Glutamatergic neuron (in vitro differentiated cells): ENCODE measurements around the gene PPM1M. TPM values are rescaled to one million over a fixed set of nuclear protein-coding genes. Genes with fewer than 3 reads are reported as not detected.

Experiments used
- DNase-seq: peaks from one replicate; pipeline ENCODE4 v3.0.0; 2022
- H3K27ac Mint-ChIP-seq: one replicate; pipeline ENCODE4 v1.8.0; 2020; ENCODE audit warnings: mild to moderate bottlenecking, mixed read lengths, inconsistent platforms; ENCODE audit not compliant: unreplicated experiment
- H3K27me3 Mint-ChIP-seq: one replicate; pipeline ENCODE4 v1.8.0; 2020; ENCODE audit warnings: mild to moderate bottlenecking, moderate library complexity, mixed read lengths, inconsistent platforms; ENCODE audit not compliant: unreplicated experiment
- H3K36me3 Mint-ChIP-seq: one replicate; pipeline ENCODE4 v1.8.0; 2020; ENCODE audit warnings: mild to moderate bottlenecking, mixed read lengths, inconsistent platforms; ENCODE audit not compliant: unreplicated experiment
- H3K4me1 Mint-ChIP-seq: one replicate; pipeline ENCODE4 v1.8.0; 2020; ENCODE audit warnings: mild to moderate bottlenecking, low read depth, mixed read lengths, inconsistent platforms; ENCODE audit not compliant: unreplicated experiment
- H3K4me3 Mint-ChIP-seq: one replicate; pipeline ENCODE4 v1.8.0; 2020; ENCODE audit warnings: mild to moderate bottlenecking, mixed read lengths, inconsistent platforms; ENCODE audit not compliant: unreplicated experiment
- H3K9me3 Mint-ChIP-seq: one replicate; pipeline ENCODE4 v1.8.0; 2020; ENCODE audit warnings: mild to moderate bottlenecking, moderate library complexity, mixed read lengths, inconsistent platforms; ENCODE audit not compliant: unreplicated experiment
- CTCF ChIP-seq: fragments of 200-600 bp; sonication (generic); IDR thresholded peaks from one replicate; pipeline ENCODE4 v1.5.0; 2021; ENCODE audit not compliant: partially characterized antibody, unreplicated experiment
- total RNA-seq: library from RNA; stranded (reverse); fragmentation: NEBNext Ultra II Directional; extraction: Animal tissue kit (Norgen Biotek cat#: 25700); gene quantifications from one replicate; pipeline ENCODE4 v1.2.1, GENCODE V29; 2021; ENCODE audit not compliant: unreplicated experiment

Gene PPM1M
- total RNA-seq, 1 donor from 2014 or later, result 7.8 TPM

GRCh38 chr3:52288674-52289073, 43.1 kb downstream of the PPM1M start:
- no peaks in the 10 kb centered on the region for H3K36me3 Mint-ChIP-seq
- H3K27ac Mint-ChIP-seq, result peak overlapping the region; percentile 100
- H3K27me3 Mint-ChIP-seq, result peaks cover 4% of the 10 kb centered on the region
- DNase-seq, result no peak
- TF ChIP-seq CTCF, result no peak
- H3K4me1 Mint-ChIP-seq, result peaks cover 11% of the 10 kb centered on the region
- peaks cover 6% of the 10 kb centered on the region for H3K9me3 Mint-ChIP-seq
- H3K4me3 Mint-ChIP-seq, result peak overlapping the region; percentile 90

- H3K9me3 Mint-ChIP-seq, result peaks cover 6% of the 10 kb centered on the region
- H3K4me3 Mint-ChIP-seq, result peak overlapping the region; percentile 59
- H3K4me1 Mint-ChIP-seq, result peaks cover 11% of the 10 kb centered on the region
- peaks cover 4% of the 10 kb centered on the region for H3K27me3 Mint-ChIP-seq
- H3K36me3 Mint-ChIP-seq, result no peaks in the 10 kb centered on the region
- no peak for DNase-seq
- no peak overlapping the region for H3K27ac Mint-ChIP-seq
- TF ChIP-seq CTCF, result no peak
Measured at GRCh38 chr3:52289338-52289746, 43.8 kb downstream of the PPM1M start.

GRCh38 chr3:52289747-52290595, 44.4 kb downstream of the PPM1M start:
- DNase-seq, result no peak
- H3K27me3 Mint-ChIP-seq, result peaks cover 4% of the 10 kb centered on the region
- peaks cover 6% of the 10 kb centered on the region for H3K9me3 Mint-ChIP-seq
- H3K27ac Mint-ChIP-seq, result peak overlapping the region; percentile 64
- H3K36me3 Mint-ChIP-seq, result no peaks in the 10 kb centered on the region
- peak; percentile 63 for TF ChIP-seq CTCF
- peaks cover 11% of the 10 kb centered on the region for H3K4me1 Mint-ChIP-seq
- H3K4me3 Mint-ChIP-seq, result peak overlapping the region; percentile 59

- Mint-ChIP-seq H3K4me3 (no peak overlapping the region), H3K9me3 (peaks cover 6% of the 10 kb centered on the region), H3K27ac (peak overlapping the region; percentile 46), H3K36me3 (no peaks in the 10 kb centered on the region), H3K4me1 (peaks cover 13% of the 10 kb centered on the region), H3K27me3 (peaks cover 4% of the 10 kb centered on the region)
- DNase-seq, result no peak
- peak; percentile 11 for TF ChIP-seq CTCF
Measured at GRCh38 chr3:52290596-52291507, 45.3 kb downstream of the PPM1M start.
